GM18519 (cell line): Measurements from ENCODE around the gene SYT13.
"Not testable (repeated sequence)": the region's sequence is repeated elsewhere in the genome, so short reads cannot be mapped to it uniquely, and the experiment has no call there.

Experiments used
- ATAC-seq: cut with Tn5 transposase; IDR thresholded peaks from one replicate; pipeline ENCODE4 v1.9.1; 2021; ENCODE audit warnings: mild to moderate bottlenecking, moderate library complexity; ENCODE audit not compliant: unreplicated experiment, low FRiP score

SYT13 gene

GRCh38 chr11:45313171-45313865 is 27.2 kb upstream of the SYT13 start:
- no peak for ATAC-seq

GRCh38 chr11:45305874-45306623 is 19.9 kb upstream of the SYT13 start:
- ATAC-seq = no peak

GRCh38 chr11:45304992-45305335 is 18.8 kb upstream of the SYT13 start:
- ATAC-seq = no peak

GRCh38 chr11:45304111-45304991 is 18.2 kb upstream of the SYT13 start:
- ATAC-seq = no peak

- ATAC-seq = no peak
Observed at GRCh38 chr11:45303316-45303715, 17.2 kb upstream of the SYT13 start.

- ATAC-seq = no peak
Observed at GRCh38 chr11:45301537-45302246, 15.6 kb upstream of the SYT13 start.

- no peak for ATAC-seq
Observed at GRCh38 chr11:45300715-45301114, 14.6 kb upstream of the SYT13 start.

- no peak for ATAC-seq
Observed at GRCh38 chr11:45298718-45299117, 12.6 kb upstream of the SYT13 start.

- no peak for ATAC-seq
Observed at GRCh38 chr11:45296075-45296474, 9.9 kb upstream of the SYT13 start.

GRCh38 chr11:45294499-45294898 is 8.4 kb upstream of the SYT13 start:
- no peak for ATAC-seq

GRCh38 chr11:45293566-45294192 is 7.5 kb upstream of the SYT13 start:
- not testable (repeated sequence) for ATAC-seq

- no peak for ATAC-seq
Observed at GRCh38 chr11:45290586-45290985, 4.4 kb upstream of the SYT13 start.

GRCh38 chr11:45289369-45289768 is 3.2 kb upstream of the SYT13 start:
- ATAC-seq = no peak

GRCh38 chr11:45288339-45288738 is 2.2 kb upstream of the SYT13 start:
- ATAC-seq = no peak

GRCh38 chr11:45287316-45287903 is 1.3 kb upstream of the SYT13 start:
- no peak for ATAC-seq

GRCh38 chr11:45285250-45285828 is 802 bp downstream of the SYT13 start:
- ATAC-seq = no peak

GRCh38 chr11:45282081-45282480 is 4.1 kb downstream of the SYT13 start:
- no peak for ATAC-seq

GRCh38 chr11:45280449-45280848 is 5.7 kb downstream of the SYT13 start:
- no peak for ATAC-seq

- ATAC-seq = no peak
Observed at GRCh38 chr11:45279645-45280044, 6.5 kb downstream of the SYT13 start.
